Liver (tissue), 9 donors: Measurements from ENCODE around the gene CDC42BPA. TPM values are rescaled to one million over a fixed set of nuclear protein-coding genes. Genes with fewer than 3 reads are reported as not detected.

ENCODE experiments used
- DNase-seq: peaks from one replicate; pipeline ENCODE4 v3.0.0-alpha.2; 2017; ENCODE audit warnings: low spot score
- H3K27ac ChIP-seq, 2 donors: one replicate each; pipeline ENCODE4 v1.7.0; 2013; ENCODE audit warnings: inconsistent platforms in 2 of 2, low read length in 2 of 2, control low read depth in 1 of 2, low read depth in 1 of 2, mild to moderate bottlenecking in 1 of 2
- H3K27me3 ChIP-seq, 4 donors: one replicate each; pipeline versions ENCODE4 v1.6.1 to v1.7.0; 2013; ENCODE audit warnings: low read length in 3 of 4, inconsistent platforms in 1 of 4, mild to moderate bottlenecking in 1 of 4, moderate library complexity in 1 of 4; ENCODE audit not compliant: control insufficient read depth in 4 of 4, insufficient read depth in 4 of 4
- H3K36me3 ChIP-seq, 4 donors: one replicate each; pipeline versions ENCODE4 v1.6.1 to v1.7.0; 2013; ENCODE audit warnings: low read length in 3 of 4, mild to moderate bottlenecking in 3 of 4, low read depth in 1 of 4, moderate library complexity in 1 of 4; ENCODE audit not compliant: control insufficient read depth in 4 of 4, insufficient read depth in 3 of 4
- H3K4me1 ChIP-seq, 4 donors: one replicate each; pipeline versions ENCODE4 v1.6.1 to v1.7.0; 2013; ENCODE audit warnings: low read length in 3 of 4, mild to moderate bottlenecking in 3 of 4, moderate library complexity in 1 of 4; ENCODE audit not compliant: control insufficient read depth in 4 of 4, insufficient read depth in 4 of 4
- H3K4me3 ChIP-seq, 3 donors: one replicate each; pipeline versions ENCODE4 v1.6.1 to v1.7.0; 2013; ENCODE audit warnings: low read length in 3 of 3, control low read depth in 1 of 3, low read depth in 1 of 3, mild to moderate bottlenecking in 1 of 3
- H3K9ac ChIP-seq, 2 donors: one replicate each; pipeline ENCODE4 v1.7.0; 2013; ENCODE audit warnings: low read length in 2 of 2, mild to moderate bottlenecking in 2 of 2, moderate library complexity in 2 of 2, control low read depth in 1 of 2, low read depth in 1 of 2
- H3K9me3 ChIP-seq, 4 donors: one replicate each; pipeline versions ENCODE4 v1.6.1 to v1.7.0; 2013; ENCODE audit warnings: low read length in 3 of 4; ENCODE audit not compliant: control insufficient read depth in 4 of 4
- ATF3 ChIP-seq: IDR thresholded peaks from 2 replicates; pipeline ENCODE4 v1.6.1; 2016; ENCODE audit warnings: antibody characterized with exemption
- EGR1 ChIP-seq, 2 donors: IDR thresholded peaks; 2 replicates each; pipeline ENCODE4 v1.6.1; 2016 to 2018; ENCODE audit warnings: antibody characterized with exemption in 2 of 2, low read depth in 2 of 2
- FOXA1 ChIP-seq: IDR thresholded peaks from 2 replicates; pipeline ENCODE4 v1.6.1; 2016; ENCODE audit warnings: antibody characterized with exemption
- FOXA2 ChIP-seq: IDR thresholded peaks from 2 replicates; pipeline ENCODE4 v1.6.1; 2016; ENCODE audit warnings: antibody characterized with exemption
- GABPA ChIP-seq, 2 donors: IDR thresholded peaks in 1 of 2; conservative IDR thresholded peaks in 1 of 2; 2 replicates each; pipeline ENCODE4 v1.6.1; 2016; ENCODE audit warnings: antibody characterized with exemption in 2 of 2, mild to moderate bottlenecking in 1 of 2, moderate library complexity in 1 of 2
- HNF4A ChIP-seq, 2 donors: conservative IDR thresholded peaks; 2 replicates each; pipeline ENCODE4 v1.6.1; 2016; ENCODE audit warnings: antibody characterized with exemption in 2 of 2, mild to moderate bottlenecking in 2 of 2
- HNF4G ChIP-seq: IDR thresholded peaks from 2 replicates; pipeline ENCODE4 v1.6.1; 2016; ENCODE audit warnings: antibody characterized with exemption
- JUND ChIP-seq, 2 donors: IDR thresholded peaks; 2 replicates each; pipeline ENCODE4 v1.6.1; 2016; ENCODE audit warnings: antibody characterized with exemption in 2 of 2
- NR2F2 ChIP-seq: IDR thresholded peaks from 2 replicates; pipeline ENCODE4 v1.6.1; 2016; ENCODE audit warnings: antibody characterized with exemption
- RXRA ChIP-seq, 2 donors: IDR thresholded peaks; 2 replicates each; pipeline ENCODE4 v1.6.1; 2017 to 2018; ENCODE audit warnings: antibody characterized with exemption in 2 of 2, mild to moderate bottlenecking in 1 of 2
- SP1 ChIP-seq: IDR thresholded peaks from 2 replicates; pipeline ENCODE4 v1.6.1; 2018; ENCODE audit warnings: antibody characterized with exemption, mild to moderate bottlenecking
- TAF1 ChIP-seq: conservative IDR thresholded peaks from 2 replicates; pipeline ENCODE4 v1.6.1; 2016; ENCODE audit warnings: antibody characterized with exemption, mild to moderate bottlenecking
- YY1 ChIP-seq: IDR thresholded peaks from 2 replicates; pipeline ENCODE4 v1.6.1; 2016; ENCODE audit warnings: antibody characterized with exemption, mild to moderate bottlenecking
- ZBTB33 ChIP-seq: IDR thresholded peaks from 2 replicates; pipeline ENCODE4 v1.6.1; 2016; ENCODE audit warnings: antibody characterized with exemption
- WGBS: extraction: QIAGEN DNeasy Blood & Tissue Kit; methylation state at CpG from one replicate; pipeline ENCODE4 v1.1.7; 2013; 5-methylcytosine and 5-hydroxymethylcytosine counted together
- polyA plus RNA-seq, 2 donors: library from polyadenylated mRNA; stranded (reverse) in 1 of 2; unstranded in 1 of 2; fragments of 200-250 nt in 1 of 2; fragments of >200 nt in 1 of 2; fragmentation: Nextera tagmentation in 1 of 2; extraction: Ambion mirVana in 1 of 2; gene quantifications; one replicate each; pipeline versions ENCODE4 v1.2.1 to v1.2.3, GENCODE V29; 2013 to 2015
- total RNA-seq, 2 donors: library from RNA; depleted of rRNA; stranded (reverse); fragments of >200 nt; gene quantifications; one replicate each; pipeline ENCODE4 v1.2.3, GENCODE V29; 2014
- TF ChIP-seq, protein P1 (sequence below): IDR thresholded peaks from 2 replicates; pipeline ENCODE4 v1.6.1; 2016; ENCODE audit warnings: antibody characterized with exemption
- TF ChIP-seq, protein P2 (sequence below): IDR thresholded peaks from 2 replicates; pipeline ENCODE4 v1.6.1; 2016; ENCODE audit warnings: antibody characterized with exemption, mild to moderate bottlenecking
- donor health status: healthy.
- donor health status: healthy.
- donor health status: healthy.
- donor health status: healthy.
- donor health status: healthy.

CDC42BPA gene
- total and polyA plus RNA-seq, 4 donors = 5.8 to 39.9 (median 24.3) TPM

GRCh38 chr1:227065311-227065710 lies 253.0 kb downstream of the CDC42BPA start:
- DNase-seq = no peak
- no peaks in the 10 kb centered on the region for H3K9me3 ChIP-seq
- WGBS = 97% methylated on average over 2 of the region's 2 CpGs
- H3K4me1 ChIP-seq = no peaks in the 10 kb centered on the region
- no peaks in the 10 kb centered on the region for H3K27me3 ChIP-seq
- H3K36me3 ChIP-seq = peaks cover 0 to 10% (median 1%) of the 10 kb centered on the region in 4 donors
- TF ChIP-seq RXRA (IDR thresholded peaks at IDR 0.05) = no peak
- TF ChIP-seq TAF1 = no peak
- TF ChIP-seq JUND (IDR thresholded peaks at IDR 0.05) = no peak
- no peak for TF ChIP-seq ZBTB33
- TF ChIP-seq, protein P1, sequence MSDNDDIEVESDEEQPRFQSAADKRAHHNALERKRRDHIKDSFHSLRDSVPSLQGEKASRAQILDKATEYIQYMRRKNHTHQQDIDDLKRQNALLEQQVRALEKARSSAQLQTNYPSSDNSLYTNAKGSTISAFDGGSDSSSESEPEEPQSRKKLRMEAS = no peak
- no peak for TF ChIP-seq YY1
- no peak overlapping the region for H3K27ac ChIP-seq
- H3K4me3 ChIP-seq = no peak overlapping the region
- H3K9ac ChIP-seq = no peak overlapping the region

DNA sequence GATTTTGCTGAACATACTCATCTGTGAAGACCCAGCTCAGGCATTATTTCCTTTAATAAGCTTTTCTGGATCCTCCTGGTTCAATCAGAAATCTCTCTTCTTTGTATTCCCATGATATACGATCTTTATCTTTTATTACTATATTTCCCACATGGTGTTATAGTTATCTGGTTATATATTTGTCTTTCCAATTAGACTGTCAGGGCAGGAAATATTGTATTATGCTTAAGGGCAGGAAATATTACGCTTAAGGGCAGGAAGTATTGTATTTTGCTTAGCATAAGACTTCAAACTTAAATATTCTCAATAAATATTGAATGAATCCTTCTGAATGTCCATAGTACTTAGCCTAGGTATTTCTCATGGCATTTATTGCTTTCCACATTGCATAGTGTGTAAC lies 256.0 kb downstream of the CDC42BPA start:
- no peak for DNase-seq
- Histone ChIP-seq H3K9ac (no peak overlapping the region), H3K4me1 (no peaks in the 10 kb centered on the region), H3K27ac (no peak overlapping the region), H3K4me3 (no peak overlapping the region), H3K36me3 (peaks cover 0 to 10% (median 1%) of the 10 kb centered on the region in 4 donors), H3K9me3 (no peaks in the 10 kb centered on the region), H3K27me3 (no peaks in the 10 kb centered on the region)
- no peak for TF ChIP-seq ZBTB33
- TF ChIP-seq HNF4G = no peak
- TF ChIP-seq GABPA (IDR thresholded peaks at IDR 0.05 in 1 of 2, conservative IDR thresholded peaks at IDR 0.05 in 1 of 2) = no peak
- WGBS = 83% methylated on average over 2 of the region's 2 CpGs

DNA sequence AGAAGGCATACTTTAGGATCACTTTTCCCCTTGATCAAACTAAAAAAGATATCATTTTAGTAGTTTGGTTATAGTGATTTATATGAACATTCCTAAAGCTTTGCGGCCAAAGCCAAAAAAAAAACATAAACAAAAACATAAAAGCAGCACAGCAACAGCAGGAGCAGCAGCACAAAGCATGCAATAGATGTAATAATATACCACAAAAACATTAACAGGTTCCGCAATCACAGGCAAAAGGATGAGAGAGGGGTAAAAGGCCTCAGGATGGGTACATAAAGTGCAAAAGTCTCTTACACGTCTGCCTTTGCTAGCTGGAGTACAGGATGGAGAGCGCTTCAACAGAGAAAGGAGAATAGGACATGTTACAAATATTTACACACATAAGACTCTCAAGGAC lies 259.2 kb downstream of the CDC42BPA start:
- no peaks in the 10 kb centered on the region for H3K9me3 ChIP-seq
- no peak for DNase-seq
- H3K36me3 ChIP-seq = no peaks in the 10 kb centered on the region
- H3K4me1 ChIP-seq = no peaks in the 10 kb centered on the region
- TF ChIP-seq HNF4A (conservative IDR thresholded peaks at IDR 0.05) (no peak), YY1 (no peak), HNF4G (no peak), EGR1 (IDR thresholded peaks at IDR 0.05; ENCODE audit: low read depth in 2 of 2) (no peak), ATF3 (no peak), FOXA2 (no peak), JUND (IDR thresholded peaks at IDR 0.05) (no peak), GABPA (IDR thresholded peaks at IDR 0.05 in 1 of 2, conservative IDR thresholded peaks at IDR 0.05 in 1 of 2) (no peak), NR2F2 (no peak), FOXA1 (no peak), SP1 (no peak)
- TF ChIP-seq, protein P2, sequence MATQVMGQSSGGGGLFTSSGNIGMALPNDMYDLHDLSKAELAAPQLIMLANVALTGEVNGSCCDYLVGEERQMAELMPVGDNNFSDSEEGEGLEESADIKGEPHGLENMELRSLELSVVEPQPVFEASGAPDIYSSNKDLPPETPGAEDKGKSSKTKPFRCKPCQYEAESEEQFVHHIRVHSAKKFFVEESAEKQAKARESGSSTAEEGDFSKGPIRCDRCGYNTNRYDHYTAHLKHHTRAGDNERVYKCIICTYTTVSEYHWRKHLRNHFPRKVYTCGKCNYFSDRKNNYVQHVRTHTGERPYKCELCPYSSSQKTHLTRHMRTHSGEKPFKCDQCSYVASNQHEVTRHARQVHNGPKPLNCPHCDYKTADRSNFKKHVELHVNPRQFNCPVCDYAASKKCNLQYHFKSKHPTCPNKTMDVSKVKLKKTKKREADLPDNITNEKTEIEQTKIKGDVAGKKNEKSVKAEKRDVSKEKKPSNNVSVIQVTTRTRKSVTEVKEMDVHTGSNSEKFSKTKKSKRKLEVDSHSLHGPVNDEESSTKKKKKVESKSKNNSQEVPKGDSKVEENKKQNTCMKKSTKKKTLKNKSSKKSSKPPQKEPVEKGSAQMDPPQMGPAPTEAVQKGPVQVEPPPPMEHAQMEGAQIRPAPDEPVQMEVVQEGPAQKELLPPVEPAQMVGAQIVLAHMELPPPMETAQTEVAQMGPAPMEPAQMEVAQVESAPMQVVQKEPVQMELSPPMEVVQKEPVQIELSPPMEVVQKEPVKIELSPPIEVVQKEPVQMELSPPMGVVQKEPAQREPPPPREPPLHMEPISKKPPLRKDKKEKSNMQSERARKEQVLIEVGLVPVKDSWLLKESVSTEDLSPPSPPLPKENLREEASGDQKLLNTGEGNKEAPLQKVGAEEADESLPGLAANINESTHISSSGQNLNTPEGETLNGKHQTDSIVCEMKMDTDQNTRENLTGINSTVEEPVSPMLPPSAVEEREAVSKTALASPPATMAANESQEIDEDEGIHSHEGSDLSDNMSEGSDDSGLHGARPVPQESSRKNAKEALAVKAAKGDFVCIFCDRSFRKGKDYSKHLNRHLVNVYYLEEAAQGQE = no peak
- TF ChIP-seq, protein P1 = no peak
- H3K27me3 ChIP-seq = no peaks in the 10 kb centered on the region
- no peak overlapping the region for H3K27ac ChIP-seq
- no peak overlapping the region for H3K4me3 ChIP-seq
- no peak overlapping the region for H3K9ac ChIP-seq
- 93% methylated on average over 4 of the region's 4 CpGs for WGBS
